Sigmoid colon (tissue), 7 donors: Measurements from ENCODE around the gene MTUS2. TPM values are rescaled to one million over a fixed set of nuclear protein-coding genes. Genes with fewer than 3 reads are reported as not detected.

ENCODE experiments used
- DNase-seq: peaks from one replicate; pipeline ENCODE4 v3.0.0-alpha.2; 2019
- H3K27ac ChIP-seq, 4 donors: fragments of 200-600 bp; sonication (generic); one replicate each; pipeline ENCODE4 v1.5.1; 2016 to 2019; ENCODE audit warnings: mild to moderate bottlenecking in 1 of 4
- H3K27me3 ChIP-seq, 3 donors: fragments of 200-600 bp; sonication (generic); one replicate each; pipeline ENCODE4 v1.5.1; 2019; ENCODE audit warnings: mild to moderate bottlenecking in 1 of 3
- H3K36me3 ChIP-seq, 4 donors: fragments of 200-600 bp; sonication (generic); one replicate each; pipeline ENCODE4 v1.5.1; 2016 to 2019
- H3K4me1 ChIP-seq, 4 donors: fragments of 200-600 bp; sonication (generic); one replicate each; pipeline ENCODE4 v1.5.1; 2017 to 2019
- H3K4me3 ChIP-seq, 4 donors: fragments of 200-600 bp; sonication (generic); one replicate each; pipeline ENCODE4 v1.5.1; 2017 to 2019; ENCODE audit warnings: mild to moderate bottlenecking in 2 of 4, moderate library complexity in 1 of 4
- H3K9me3 ChIP-seq, 4 donors: fragments of 200-600 bp in 3 of 4; sonication (generic) in 3 of 4; one replicate each; pipeline versions ENCODE4 v1.5.1 to v1.6.1; 2013 to 2019
- EP300 ChIP-seq, 4 donors: sonication (generic); formaldehyde crosslinking; IDR thresholded peaks; one replicate each; pipeline ENCODE4 v1.6.1; 2017; ENCODE audit warnings: antibody characterized with exemption in 4 of 4
- POLR2A ChIP-seq, 2 donors: fragments of 450-650 bp; IDR thresholded peaks; one replicate each; pipeline ENCODE4 v1.6.1; 2016; ENCODE audit warnings: antibody characterized with exemption in 2 of 2, mild to moderate bottlenecking in 2 of 2, moderate library complexity in 2 of 2
- POLR2AphosphoS5 ChIP-seq, 4 donors: sonication (generic); formaldehyde crosslinking; IDR thresholded peaks; one replicate each; pipeline ENCODE4 v1.6.1; 2017; ENCODE audit warnings: antibody characterized with exemption in 4 of 4
- WGBS, 2 donors: extraction: QIAGEN DNeasy Blood & Tissue Kit; methylation state at CpG; one replicate each; pipeline ENCODE4 v1.1.7; 2013; 5-methylcytosine and 5-hydroxymethylcytosine counted together
- intact Hi-C: fragments of 100-400 bp; cut with DNase I; formaldehyde crosslinking; loops from one replicate; pipeline ENCODE4 v1.15.1; 2023
- polyA plus RNA-seq, 3 donors: library from polyadenylated mRNA; stranded (reverse); fragments of 200-250 nt; gene quantifications; one replicate each; pipeline ENCODE4 v1.2.3, GENCODE V29; 2013
- total RNA-seq, 4 donors: library from RNA; depleted of rRNA; stranded (reverse); fragments of >200 nt; gene quantifications; one replicate each; pipeline ENCODE4 v1.1.0, GENCODE V29; 2016
- TF ChIP-seq, protein P1 (sequence below), 4 experiments: fragments of 450-650 bp in 3 of 4; fragments of 200-600 bp in 1 of 4; IDR thresholded peaks; one replicate each; pipeline ENCODE4 v1.5.1; 2016 to 2019; ENCODE audit warnings: antibody characterized with exemption in 4 of 4, mild to moderate bottlenecking in 3 of 4, moderate library complexity in 2 of 4
- donor health status: healthy with polysubstance abuse.
- donor health status: Bipolar disorder and iron deficiency.
- donor health status: healthy.

Gene MTUS2
- total and polyA plus RNA-seq, 7 donors = 0.23 to 2.2 (median 0.85) TPM; not detected in 1

DNA sequence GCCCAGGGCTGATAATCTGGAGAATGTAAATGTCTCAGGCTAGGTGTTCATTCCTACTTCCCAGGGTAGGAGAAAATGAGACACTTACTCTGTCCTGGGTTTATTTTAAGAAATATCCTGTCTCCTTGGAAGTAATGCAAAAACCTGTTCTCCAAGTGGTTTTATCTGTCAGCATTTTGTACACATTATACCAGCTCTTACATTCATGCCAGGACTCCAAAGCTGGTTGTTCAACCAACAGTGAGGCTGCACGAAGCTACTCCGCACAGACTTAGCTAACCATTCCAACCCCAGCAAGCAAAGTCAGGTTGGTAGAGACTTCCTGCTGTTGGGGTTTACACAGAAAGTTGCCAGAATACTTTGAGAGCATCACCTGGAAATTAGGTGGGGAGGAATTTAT, 719.7 kb downstream of the MTUS2 start:
- Histone ChIP-seq H3K27me3 (no peaks in the 10 kb centered on the region), H3K4me1 (peaks cover 0 to 34% (median 27%) of the 10 kb centered on the region in 4 donors), H3K36me3 (no peaks in the 10 kb centered on the region), H3K4me3 (no peak overlapping the region), H3K9me3 (no peaks in the 10 kb centered on the region), H3K27ac (peak overlapping the region in 2 of 4 donors; percentile 64)
- DNase-seq = no peak
- intact Hi-C loops = no loop called here
- WGBS, 2 donors = 95% methylated on average over 2 of the region's 2 CpGs
- TF ChIP-seq, protein P1, sequence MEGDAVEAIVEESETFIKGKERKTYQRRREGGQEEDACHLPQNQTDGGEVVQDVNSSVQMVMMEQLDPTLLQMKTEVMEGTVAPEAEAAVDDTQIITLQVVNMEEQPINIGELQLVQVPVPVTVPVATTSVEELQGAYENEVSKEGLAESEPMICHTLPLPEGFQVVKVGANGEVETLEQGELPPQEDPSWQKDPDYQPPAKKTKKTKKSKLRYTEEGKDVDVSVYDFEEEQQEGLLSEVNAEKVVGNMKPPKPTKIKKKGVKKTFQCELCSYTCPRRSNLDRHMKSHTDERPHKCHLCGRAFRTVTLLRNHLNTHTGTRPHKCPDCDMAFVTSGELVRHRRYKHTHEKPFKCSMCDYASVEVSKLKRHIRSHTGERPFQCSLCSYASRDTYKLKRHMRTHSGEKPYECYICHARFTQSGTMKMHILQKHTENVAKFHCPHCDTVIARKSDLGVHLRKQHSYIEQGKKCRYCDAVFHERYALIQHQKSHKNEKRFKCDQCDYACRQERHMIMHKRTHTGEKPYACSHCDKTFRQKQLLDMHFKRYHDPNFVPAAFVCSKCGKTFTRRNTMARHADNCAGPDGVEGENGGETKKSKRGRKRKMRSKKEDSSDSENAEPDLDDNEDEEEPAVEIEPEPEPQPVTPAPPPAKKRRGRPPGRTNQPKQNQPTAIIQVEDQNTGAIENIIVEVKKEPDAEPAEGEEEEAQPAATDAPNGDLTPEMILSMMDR (IDR thresholded peaks at IDR 0.05) = no peak
- TF ChIP-seq POLR2AphosphoS5 (IDR thresholded peaks at IDR 0.05) = peak in 1 of 4 donors; percentile 9

DNA sequence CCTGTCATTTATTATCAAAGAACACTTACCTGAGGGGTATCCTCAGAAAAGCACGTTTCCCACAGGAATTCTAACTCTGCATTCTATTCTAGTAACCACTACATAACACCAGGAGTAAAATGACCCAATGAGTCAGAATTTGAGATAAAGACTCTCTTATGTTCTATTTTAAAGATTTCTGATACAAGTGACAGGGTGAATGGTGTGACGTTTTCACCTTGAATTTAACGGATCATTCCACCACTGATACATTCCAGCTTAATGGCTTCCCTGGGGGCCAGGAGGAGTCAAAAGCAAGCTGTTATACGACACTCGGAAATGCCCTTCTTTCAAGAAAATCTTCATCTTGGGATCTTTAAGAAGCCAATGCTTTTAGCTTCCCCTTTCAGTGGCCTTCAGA, 720.2 kb downstream of the MTUS2 start:
- intact Hi-C loops = no loop called here
- peak overlapping the region in 1 of 4 donors; percentile 64 for H3K27ac ChIP-seq
- peaks cover 0 to 34% (median 27%) of the 10 kb centered on the region in 4 donors for H3K4me1 ChIP-seq
- H3K36me3 ChIP-seq = no peaks in the 10 kb centered on the region
- H3K27me3 ChIP-seq = no peaks in the 10 kb centered on the region
- no peak for DNase-seq
- H3K9me3 ChIP-seq = no peaks in the 10 kb centered on the region
- no peak for TF ChIP-seq POLR2AphosphoS5 (IDR thresholded peaks at IDR 0.05)
- no peak for TF ChIP-seq POLR2A (IDR thresholded peaks at IDR 0.05)
- TF ChIP-seq, protein P1 (IDR thresholded peaks at IDR 0.05) = no peak
- no peak for TF ChIP-seq EP300 (IDR thresholded peaks at IDR 0.05)
- H3K4me3 ChIP-seq = no peak overlapping the region
- WGBS, 2 donors = 92 to 94% methylated on average over 5 of the region's 5 CpGs

DNA sequence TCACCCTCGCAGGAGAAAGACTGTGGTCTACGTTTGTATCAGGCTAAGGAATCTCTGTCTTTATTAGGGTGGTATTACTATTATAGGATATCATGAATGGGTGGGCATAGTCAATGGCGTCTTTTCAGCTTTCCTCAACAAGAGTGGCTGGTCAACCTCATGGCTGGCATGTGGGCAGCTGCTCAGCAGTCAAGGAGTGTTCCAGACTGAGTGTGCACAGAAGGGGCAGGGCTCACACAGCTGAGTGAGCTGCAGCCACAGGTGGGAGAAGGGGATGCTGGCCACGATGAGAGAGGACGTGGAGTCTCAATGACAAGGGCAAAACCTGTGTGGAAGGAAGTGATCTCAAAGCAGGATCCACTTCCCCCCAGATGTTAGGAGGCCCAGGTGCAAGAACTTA, 720.7 kb downstream of the MTUS2 start:
- H3K4me1 ChIP-seq = peaks cover 0 to 34% (median 27%) of the 10 kb centered on the region in 4 donors
- TF ChIP-seq POLR2A (IDR thresholded peaks at IDR 0.05) (no peak), EP300 (IDR thresholded peaks at IDR 0.05) (no peak), POLR2AphosphoS5 (IDR thresholded peaks at IDR 0.05) (no peak)
- TF ChIP-seq, protein P1 (IDR thresholded peaks at IDR 0.05) = no peak
- DNase-seq = no peak
- no peaks in the 10 kb centered on the region for H3K27me3 ChIP-seq
- H3K9me3 ChIP-seq = no peaks in the 10 kb centered on the region
- 83 to 93% methylated on average over 5 of the region's 5 CpGs for WGBS, 2 donors
- intact Hi-C loops = no loop called here
- no peaks in the 10 kb centered on the region for H3K36me3 ChIP-seq
- H3K4me3 ChIP-seq = no peak overlapping the region
- no peak overlapping the region for H3K27ac ChIP-seq

DNA sequence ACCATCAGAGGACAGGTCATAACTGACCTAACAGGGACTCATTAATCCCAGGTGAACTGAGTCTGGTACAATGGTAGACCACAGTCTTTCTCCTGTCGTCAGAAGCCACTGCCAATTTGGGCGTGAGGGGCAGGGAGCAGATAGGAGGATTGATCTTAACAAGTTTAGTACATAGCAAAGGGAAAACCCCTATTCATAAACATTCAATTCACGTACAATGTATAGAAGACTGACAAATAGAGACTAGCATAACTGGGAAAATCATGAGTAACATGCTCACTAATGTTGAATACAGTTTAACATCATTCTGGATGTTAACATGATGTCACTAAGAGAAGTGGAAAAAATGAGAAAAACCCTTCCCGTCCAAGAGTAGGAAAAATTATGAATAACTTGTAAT, 721.3 kb downstream of the MTUS2 start:
- peaks cover 0 to 39% (median 27%) of the 10 kb centered on the region in 4 donors for H3K4me1 ChIP-seq
- no peak overlapping the region for H3K4me3 ChIP-seq
- intact Hi-C loops = no loop called here
- no peaks in the 10 kb centered on the region for H3K9me3 ChIP-seq
- DNase-seq = no peak
- WGBS, 2 donors = 86 to 87% methylated on average over 4 of the region's 4 CpGs
- TF ChIP-seq POLR2AphosphoS5 (IDR thresholded peaks at IDR 0.05) = no peak
- TF ChIP-seq POLR2A (IDR thresholded peaks at IDR 0.05) = no peak
- TF ChIP-seq EP300 (IDR thresholded peaks at IDR 0.05) = no peak
- TF ChIP-seq, protein P1 (IDR thresholded peaks at IDR 0.05) = no peak
- no peaks in the 10 kb centered on the region for H3K36me3 ChIP-seq
- no peaks in the 10 kb centered on the region for H3K27me3 ChIP-seq
- no peak overlapping the region for H3K27ac ChIP-seq

DNA sequence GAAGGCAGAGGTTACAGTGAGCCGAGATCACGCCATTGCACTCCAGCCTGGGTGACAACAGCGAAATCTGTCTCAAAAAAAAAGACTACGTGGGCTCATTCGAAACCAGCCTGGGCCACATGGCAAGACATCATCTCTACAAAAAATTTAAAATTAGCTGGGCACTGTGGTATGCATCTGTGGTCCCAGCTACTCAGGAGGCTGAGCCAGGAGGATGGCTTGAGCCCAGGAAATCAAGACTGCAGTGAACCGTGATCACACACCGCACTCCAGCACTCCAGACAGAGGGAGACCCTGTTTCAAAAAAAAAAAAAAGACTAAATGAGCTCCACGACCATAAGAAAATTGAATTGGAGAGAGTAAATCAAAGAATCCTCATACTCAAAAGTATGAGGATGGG, 722.2 kb downstream of the MTUS2 start:
- H3K27ac ChIP-seq = no peak overlapping the region
- WGBS, 2 donors = 95 to 97% methylated on average over 8 of the region's 8 CpGs
- H3K27me3 ChIP-seq = no peaks in the 10 kb centered on the region

More for the DNA sequence above, 722.2 kb downstream of the MTUS2 start:
- TF ChIP-seq POLR2AphosphoS5 (IDR thresholded peaks at IDR 0.05) = no peak
- no peak for TF ChIP-seq EP300 (IDR thresholded peaks at IDR 0.05)
- TF ChIP-seq POLR2A (IDR thresholded peaks at IDR 0.05) = no peak
- TF ChIP-seq, protein P1 (IDR thresholded peaks at IDR 0.05) = no peak
- DNase-seq = no peak
- Histone ChIP-seq H3K36me3 (no peaks in the 10 kb centered on the region), H3K4me3 (no peak overlapping the region), H3K4me1 (peaks cover 0 to 42% (median 27%) of the 10 kb centered on the region in 4 donors), H3K9me3 (no peaks in the 10 kb centered on the region)
- intact Hi-C loops = no loop called here
